Stimulated activated CD4-positive, alpha-beta T cell treated with anti-CD3 and anti-CD28 coated beads, Interleukin-2, amount 100 ng/mL, for 4 hours (primary cell): Measurements from ENCODE around the gene RFPL4AL1.
A peak's percentile ranks its signal among the peaks of the same experiment; 100 is the strongest.
"Not testable (repeated sequence)": the region's sequence is repeated elsewhere in the genome, so short reads cannot be mapped to it uniquely, and the experiment has no call there.

Source experiments
- DNase-seq: peaks from one replicate; pipeline ENCODE4 v3.0.0-alpha.2; 2020; ENCODE audit warnings: low read depth

RFPL4AL1 gene

DNA sequence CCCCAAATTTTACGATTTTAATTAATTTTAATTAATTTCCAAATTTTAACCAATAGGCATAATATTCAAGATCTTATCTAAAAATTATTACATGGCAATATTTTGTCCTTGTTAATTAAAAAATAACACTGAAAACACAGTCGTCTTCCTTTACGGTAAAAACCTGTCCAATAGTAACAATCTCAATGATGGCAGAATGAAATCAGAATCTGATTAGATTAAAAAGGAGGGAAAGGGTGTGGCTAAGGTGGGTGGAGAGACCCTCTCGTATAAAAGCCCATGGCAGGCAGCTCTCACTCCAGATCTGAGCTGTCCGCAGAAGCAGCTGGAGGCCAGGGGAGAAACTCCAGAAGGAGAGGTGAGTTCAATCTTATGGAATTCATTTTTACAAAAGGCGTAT lies at the start of gene RFPL4AL1:
Gene RFPL4AL1 (plus strand): TSS at position 301 of the 400 bp plus-strand sequence. CDS start 2,687 bp downstream, outside the sequence.
- not testable (repeated sequence) for DNase-seq

DNA sequence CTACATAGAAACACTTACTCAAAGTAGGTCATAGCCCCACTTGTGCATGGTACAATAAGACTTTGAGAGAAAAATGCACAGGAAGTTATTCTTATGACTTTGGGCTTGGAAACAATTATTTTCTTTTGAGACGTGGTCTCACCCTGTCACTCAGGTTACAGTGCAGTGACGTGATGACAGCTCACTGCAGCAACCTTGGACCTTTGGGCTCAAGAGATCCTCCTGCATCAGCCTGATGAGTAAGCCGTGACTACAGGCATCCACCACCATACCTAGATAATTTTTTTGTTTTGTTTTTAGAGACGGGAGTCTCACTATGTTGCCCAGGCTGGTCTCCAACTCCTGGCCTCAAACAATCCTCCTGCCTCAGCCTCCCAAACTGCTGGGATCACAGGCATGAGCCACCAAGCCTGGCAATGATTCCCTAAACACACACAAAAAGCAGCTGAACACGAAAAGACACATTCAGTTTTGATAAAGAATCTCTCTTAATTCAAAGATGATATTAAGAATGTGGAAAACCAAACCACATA lies 48.6 kb upstream of the RFPL4AL1 start:
- no peak for DNase-seq

DNA sequence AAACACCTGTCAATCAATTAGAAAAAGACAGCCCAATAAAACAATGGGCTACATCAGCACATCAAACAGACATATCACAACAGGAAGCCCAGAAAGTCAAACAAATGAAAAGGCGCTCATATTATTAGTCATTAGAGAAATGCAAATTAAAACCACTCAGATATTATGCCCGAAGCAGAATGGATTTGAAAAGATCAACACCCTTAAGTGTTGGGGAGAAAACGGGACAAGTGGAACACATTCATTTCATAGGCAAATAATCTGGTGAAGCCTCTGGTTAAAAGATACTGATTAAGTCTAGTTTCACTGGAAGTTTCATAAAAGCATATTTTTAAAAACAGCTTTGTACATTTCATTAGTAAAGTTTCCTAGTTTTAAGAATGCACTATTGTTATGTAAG lies 48.1 kb upstream of the RFPL4AL1 start:
- no peak for DNase-seq

DNA sequence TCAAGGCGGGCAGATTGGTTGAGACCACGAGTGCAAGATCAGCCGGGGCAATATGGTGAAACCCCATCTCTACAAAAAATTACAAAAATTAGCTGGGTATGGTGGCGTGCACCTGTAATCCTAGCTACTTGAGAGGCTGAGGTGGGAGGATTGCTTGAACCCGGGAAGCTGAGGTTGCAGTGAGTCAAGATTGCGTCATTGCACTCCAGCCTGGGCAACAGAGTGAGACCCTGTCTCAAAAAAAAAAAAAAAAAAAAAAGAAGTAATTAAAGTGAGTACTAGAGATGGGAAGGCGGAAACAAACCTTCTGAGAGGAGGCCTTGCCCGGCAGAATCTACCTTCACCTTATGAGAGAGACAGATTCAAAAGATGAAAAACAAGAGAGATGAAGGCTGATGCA lies 45.4 kb upstream of the RFPL4AL1 start:
- DNase-seq: no peak

DNA sequence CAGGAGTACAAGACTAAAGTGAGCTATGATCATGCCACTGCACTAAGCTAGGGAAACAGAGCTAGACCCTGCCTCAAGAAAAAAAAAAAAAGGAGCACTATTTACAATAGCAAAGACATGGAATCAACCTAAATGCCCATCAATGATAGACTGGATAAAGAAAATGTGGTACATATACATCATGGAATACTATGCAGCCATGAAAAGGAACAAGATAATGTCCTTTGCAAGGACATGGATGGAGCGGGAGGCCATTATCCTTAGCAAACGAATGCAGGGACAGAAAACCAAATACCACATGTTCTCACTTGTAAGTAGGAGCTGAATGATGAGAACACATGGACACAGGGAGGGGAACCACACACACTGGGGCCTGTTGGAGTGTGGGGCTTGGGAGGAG lies 38.5 kb upstream of the RFPL4AL1 start:
- not testable (repeated sequence) for DNase-seq

DNA sequence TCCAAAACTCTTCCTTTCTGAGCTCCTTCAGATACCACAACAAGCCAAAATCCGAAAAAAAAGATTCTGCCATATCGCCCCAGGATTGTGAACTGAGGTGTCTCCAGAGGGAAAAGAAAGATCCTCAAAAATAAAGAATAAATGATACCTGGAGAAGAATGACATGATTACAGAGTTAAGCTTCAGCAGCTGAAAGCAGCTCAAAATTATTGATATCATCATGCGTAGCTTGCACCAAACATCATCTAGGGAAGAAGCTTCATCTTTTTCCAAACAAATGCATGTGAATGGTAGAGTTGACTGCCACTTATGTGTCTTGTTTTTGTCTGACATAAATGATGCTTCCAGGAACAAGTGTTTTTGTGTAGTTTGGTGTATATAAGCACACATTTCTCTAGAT lies 30.6 kb upstream of the RFPL4AL1 start, which contains the start of gene NLRP9:
Gene NLRP9 (minus strand): TSS at position 101 of the 400 bp plus-strand sequence. CDS start 28 bp downstream, at position 73.
- no peak for DNase-seq

DNA sequence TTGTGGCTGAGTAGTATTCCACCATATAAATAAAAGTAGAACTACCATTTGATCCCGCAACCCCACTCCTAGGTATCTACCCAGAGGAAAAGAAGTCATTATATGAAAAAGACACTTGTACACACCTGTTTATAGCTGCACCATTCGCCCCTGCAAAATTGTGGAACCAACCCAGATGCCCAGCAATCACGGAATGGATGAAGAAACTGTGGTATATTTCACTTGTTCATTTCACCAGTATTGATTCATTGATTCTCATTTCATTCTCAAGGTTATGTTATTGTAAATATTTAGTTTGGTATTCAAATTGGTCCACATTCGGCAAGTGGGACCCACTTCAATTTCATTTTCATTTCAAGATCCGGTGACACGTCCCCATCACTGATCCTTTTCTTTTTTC lies 18.2 kb upstream of the RFPL4AL1 start:
- DNase-seq: no peak

DNA sequence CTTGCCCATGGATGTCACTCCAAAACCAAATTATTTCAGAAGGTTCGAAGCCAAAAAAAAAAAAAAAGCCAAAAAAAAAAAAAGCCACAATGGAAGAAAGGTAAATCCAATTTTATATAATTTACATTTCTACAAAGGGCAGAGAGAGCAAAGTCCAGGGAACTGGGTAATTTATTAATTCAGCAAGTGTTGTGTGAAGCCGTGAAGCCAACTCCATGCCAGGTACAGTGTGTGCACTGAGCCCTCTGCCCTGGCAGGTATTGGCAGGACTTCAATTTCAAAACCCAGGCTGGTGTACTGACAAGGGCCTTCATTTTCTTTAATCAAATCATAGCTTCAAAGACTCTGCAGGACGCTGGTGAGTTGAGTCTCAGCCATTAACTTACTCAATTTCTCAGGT lies 15.5 kb upstream of the RFPL4AL1 start:
- no peak for DNase-seq

DNA sequence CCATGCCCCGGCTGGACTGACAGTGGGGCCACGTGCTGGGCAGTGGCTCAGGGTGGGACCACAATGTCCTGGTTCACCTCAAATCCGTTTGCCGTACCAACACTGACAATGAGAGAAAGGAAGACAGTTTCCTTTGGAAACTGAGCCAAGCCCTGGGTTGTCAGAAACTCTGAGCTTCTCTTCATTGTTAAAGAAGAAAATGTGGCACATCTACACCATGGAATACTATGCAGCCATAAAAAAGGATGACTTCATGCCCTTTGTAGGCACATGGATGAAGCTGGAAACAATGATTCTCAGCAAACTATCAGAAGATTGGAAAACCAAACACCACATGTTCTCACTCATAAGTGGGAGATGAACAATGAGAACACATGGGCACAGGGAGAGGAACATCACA lies 12.1 kb upstream of the RFPL4AL1 start:
- not testable (repeated sequence) for DNase-seq

DNA sequence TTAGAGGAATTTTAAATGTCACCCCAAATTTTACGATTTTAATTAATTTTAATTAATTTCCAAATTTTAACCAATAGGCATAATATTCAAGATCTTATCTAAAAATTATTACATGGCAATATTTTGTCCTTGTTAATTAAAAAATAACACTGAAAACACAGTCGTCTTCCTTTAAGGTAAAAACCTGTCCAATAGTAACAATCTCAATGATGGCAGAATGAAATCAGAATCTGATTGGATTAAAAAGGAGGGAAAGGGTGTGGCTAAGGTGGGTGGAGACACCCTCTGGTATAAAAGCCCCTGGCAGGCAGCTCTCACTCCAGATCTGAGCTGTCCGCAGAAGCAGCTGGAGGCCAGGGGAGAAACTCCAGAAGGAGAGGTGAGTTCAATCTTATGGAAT lies 10.1 kb upstream of the RFPL4AL1 start, which contains the start of gene RFPL4A:
Gene RFPL4A (plus strand): TSS at position 301 of the 400 bp plus-strand sequence. CDS start 2,704 bp downstream, outside the sequence.
- not testable (repeated sequence) for DNase-seq

DNA sequence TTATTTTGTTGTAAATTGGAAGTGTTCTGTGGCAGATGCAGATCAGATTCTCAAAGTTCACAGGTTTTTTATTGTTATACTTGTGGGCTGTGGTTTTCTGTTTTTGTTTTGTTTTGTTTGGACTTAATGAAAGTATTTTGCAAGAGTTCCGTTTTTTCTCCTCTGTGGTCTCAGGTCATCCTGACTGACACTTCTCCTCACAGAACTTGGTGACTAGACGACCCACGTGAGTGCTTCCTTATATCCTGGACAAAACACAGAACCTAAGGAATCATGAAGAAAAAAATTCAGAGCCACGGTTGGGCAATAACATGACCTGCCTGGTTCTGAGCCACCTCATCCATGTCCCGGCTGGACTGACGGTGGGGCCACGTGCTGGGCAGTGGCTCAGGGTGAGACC lies 2.5 kb upstream of the RFPL4AL1 start:
- no peak for DNase-seq

DNA sequence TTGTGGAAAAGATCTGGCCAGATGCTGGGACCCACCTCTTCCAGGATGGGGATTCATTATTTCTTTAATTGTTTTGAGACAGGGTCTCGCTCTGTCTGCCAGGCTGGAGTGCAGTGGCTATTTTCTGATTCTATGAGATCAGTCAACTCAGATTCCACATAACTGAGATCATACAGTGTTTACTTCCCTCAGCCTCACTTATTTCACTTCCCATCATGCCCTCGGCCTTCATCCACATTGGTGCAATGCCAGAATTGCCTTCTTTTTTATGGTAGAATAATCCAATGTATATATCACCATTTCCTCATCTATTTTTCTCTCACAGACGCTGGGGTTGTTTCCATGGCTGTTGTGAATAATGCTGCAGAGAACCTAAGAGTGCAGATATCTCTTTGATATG lies 714 bp downstream of the RFPL4AL1 start:
- not testable (repeated sequence) for DNase-seq

DNA sequence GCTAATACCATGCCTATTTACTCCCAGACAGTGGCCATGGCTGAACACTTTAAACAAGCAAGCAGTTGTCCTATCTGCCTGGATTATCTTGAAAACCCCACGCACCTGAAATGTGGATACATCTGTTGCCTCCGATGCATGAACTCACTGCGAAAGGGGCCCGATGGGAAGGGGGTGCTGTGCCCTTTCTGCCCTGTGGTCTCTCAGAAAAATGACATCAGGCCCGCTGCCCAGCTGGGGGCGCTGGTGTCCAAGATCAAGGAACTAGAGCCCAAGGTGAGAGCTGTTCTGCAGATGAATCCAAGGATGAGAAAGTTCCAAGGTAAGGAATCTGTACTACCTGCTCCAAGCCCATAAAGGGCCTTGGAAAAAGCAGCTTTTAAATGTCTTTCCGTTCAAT lies 8.6 kb downstream of the RFPL4AL1 start:
- DNase-seq: no peak

DNA sequence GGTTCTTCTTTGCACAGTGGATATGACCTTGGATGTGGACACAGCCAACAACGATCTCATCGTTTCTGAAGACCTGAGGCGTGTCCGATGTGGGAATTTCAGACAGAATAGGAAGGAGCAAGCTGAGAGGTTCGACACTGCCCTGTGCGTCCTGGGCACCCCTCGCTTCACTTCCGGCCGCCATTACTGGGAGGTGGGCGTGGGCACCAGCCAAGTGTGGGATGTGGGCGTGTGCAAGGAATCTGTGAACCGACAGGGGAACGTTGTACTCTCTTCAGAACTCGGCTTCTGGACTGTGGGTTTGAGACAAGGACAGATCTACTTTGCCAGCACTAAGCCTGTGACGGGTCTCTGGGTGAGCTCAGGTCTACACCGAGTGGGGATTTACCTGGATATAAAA lies 9.4 kb downstream of the RFPL4AL1 start:
- DNase-seq: no peak

DNA sequence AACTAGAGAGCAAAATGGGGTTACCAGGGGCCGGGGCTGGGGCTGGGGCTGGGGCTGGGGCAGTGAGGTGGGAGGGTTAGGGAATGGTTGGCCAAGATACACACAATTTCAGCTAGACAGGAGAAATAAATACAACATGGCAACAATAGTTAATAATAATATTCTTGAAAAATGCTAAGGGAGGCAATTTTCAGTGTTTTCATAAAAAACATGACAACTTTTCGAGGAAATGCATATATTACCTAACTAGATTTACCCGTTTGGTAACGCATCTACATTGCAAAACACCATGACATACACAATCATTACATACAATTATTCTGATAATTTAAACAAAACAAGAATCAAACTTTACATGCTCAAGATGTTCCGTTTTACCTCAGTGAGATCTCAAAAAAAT lies 12.2 kb downstream of the RFPL4AL1 start:
- DNase-seq: no peak

DNA sequence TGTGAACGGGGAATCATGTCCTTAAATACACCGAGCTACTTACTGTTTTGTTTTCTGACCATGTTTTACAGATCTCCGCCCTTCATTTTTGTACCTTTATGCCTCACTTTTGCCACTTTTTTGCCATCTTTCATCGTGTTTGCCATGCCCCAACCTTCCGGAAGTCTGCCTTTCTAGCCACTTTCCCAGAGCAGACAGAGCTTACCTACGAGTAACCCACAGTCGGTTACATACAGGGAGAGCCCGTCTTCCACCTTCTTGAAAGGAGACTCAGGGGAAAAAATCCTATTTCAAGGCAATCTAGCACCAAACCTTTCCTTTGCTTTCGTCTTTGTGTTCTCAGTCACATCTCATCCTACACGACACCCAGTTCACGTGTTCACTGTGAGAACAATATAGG lies 26.1 kb downstream of the RFPL4AL1 start:
- no peak for DNase-seq

DNA sequence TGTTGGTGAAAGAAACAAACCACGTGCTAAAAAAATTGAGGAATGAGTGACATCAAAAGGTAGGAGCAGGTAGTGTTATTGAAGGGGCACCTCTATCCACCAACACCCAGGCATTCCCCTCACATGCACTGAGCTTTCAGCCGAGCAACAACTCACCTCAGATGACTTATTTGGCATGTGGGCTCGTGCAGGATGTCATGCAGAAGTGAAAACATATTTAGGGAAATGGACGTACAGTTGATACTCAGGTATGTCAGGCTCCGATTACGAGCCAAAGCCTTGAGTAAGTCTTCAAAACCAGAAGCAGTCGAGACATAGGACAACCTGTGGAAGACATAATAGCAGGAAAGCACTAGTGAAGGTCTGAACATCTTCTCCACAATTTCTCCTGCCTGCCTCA lies 32.5 kb downstream of the RFPL4AL1 start:
- DNase-seq: no peak

DNA sequence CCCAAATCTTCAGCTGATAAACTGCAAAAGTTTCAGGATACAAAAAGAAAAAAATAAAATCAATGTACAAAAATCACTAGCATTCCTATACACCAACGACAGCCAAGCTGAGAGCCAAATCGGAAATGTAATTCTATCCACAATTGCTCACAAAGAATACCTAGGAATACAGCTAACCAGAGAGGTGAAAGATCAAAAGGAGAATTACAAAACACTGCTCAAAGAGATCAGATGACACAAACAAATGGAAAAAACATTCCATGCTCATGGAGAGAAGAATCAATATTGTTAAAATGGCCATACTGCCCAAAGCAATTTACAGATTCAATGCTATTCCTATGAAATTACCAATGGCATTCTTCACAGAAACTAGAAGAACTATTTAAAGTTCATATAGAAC lies 33.4 kb downstream of the RFPL4AL1 start:
- no peak for DNase-seq

DNA sequence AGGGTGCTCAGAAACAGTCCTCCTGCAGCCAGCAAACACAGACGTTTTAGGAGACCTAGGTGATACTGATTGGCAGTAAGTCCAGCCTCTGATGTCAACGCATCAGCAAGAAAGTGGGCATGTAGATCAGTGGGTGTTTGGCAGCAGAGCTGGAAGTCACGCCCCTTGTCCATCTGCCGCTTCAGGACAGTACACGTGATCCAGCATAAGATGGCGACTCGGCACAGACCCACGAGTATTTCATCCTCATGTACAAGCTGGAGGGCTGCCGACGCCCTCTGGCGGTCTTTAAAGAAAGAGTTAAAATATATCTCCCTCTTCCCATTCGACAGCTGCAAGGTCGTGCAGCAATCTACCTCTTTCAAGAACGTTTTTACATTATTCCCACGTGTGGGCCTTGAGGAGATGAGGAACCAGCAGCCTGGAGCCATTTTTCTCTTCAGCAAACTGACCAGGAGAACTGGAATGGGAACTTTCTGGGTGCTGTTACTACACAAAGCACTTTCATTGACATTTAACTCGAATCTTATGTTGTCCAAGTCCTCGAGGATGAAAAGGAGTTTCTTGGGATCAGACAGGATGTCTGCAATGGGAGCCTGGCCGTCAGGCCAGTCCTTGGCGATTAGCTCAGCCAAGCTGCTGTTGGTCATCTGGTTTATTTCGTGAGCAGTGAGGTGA lies 40.6 kb downstream of the RFPL4AL1 start:
- DNase-seq: peak; percentile 5

DNA sequence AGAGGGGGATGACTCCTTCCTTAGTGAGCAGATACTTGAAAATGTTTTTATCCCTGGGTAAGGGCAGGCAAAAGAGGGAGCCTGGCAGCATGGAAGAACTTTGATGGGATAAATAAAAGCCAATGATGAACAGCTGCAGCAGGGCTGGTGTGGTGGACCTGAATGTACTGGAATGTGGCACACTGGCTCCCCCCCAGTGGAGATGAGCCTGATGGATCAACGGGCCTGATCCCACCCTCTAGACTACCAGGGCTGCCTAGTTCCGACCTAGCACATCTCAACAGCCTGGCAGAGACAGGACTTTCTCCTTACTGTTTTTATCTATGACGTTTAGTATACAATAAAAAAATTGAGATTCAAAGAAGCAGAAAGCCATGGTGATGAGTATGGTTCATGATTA lies 42.4 kb downstream of the RFPL4AL1 start:
- no peak for DNase-seq

DNA sequence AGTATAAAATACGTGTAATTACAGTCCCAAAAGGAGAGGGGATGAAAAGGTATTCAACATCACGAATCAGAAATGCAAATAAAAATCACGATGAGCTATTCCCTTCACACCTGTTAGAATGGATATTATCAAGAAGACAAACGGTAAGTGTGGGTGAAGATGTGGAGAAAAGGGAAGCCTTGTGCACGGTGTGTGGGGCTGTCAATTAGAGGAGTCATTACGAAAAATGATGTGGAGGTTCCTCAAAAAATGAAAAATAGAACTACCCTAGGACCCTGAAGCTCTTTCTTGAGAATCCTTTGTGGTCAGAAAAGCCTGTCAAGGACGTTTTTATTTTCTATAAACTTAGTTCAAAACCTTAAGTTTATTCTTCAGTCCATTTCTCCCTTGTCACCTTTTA lies 43.5 kb downstream of the RFPL4AL1 start:
- no peak for DNase-seq

DNA sequence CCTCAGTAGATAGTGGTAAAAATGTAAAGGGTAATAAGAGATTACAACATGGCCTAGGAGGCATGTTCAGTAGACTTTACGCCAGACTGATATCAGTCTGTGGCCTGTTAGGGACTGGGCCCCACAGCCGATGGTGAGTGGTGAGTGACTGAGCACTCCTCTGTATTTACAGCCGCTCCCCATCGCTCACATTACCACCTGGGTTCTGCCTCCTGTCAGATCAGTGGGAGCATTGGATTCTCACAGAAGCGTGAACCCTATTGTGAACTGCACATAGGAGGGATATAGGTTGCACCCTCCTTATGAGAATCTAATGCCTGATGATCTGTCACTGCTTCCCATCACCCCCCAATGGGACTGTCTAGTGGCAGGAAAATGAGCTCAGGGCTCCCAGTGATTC lies 45.0 kb downstream of the RFPL4AL1 start:
- no peak for DNase-seq

DNA sequence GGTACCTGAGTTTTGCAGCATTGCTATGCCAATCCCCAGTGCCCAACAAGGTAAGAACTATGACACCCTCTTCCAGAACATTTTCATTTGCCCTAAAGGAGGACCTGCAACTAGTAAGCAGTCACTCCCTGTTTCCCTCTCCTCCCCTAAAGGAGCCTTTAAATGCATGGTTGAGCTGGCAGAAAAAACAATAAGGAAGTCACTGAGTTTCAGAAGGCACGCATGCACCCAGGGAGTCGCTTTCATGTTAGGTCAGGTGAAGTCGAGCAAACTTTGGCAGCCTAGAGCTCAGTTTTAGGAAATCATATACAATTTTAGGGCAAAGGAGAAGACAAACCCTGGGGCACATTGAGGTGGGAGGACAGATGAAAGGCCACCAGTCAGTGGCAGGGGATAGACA lies 51.1 kb downstream of the RFPL4AL1 start:
- DNase-seq: no peak
